HG02642 (cell line): ENCODE data around the gene UBTD2.
"Not testable (repeated sequence)": the region's sequence is repeated elsewhere in the genome, so short reads cannot be mapped to it uniquely, and the experiment has no call there.

Experiments used
- ATAC-seq: cut with Tn5 transposase; IDR thresholded peaks from one replicate; pipeline ENCODE4 v1.9.1; 2021; ENCODE audit warnings: mild to moderate bottlenecking; ENCODE audit not compliant: unreplicated experiment, poor library complexity

The UBTD2 gene, protein sequence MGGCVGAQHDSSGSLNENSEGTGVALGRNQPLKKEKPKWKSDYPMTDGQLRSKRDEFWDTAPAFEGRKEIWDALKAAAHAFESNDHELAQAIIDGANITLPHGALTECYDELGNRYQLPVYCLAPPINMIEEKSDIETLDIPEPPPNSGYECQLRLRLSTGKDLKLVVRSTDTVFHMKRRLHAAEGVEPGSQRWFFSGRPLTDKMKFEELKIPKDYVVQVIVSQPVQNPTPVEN

DNA sequence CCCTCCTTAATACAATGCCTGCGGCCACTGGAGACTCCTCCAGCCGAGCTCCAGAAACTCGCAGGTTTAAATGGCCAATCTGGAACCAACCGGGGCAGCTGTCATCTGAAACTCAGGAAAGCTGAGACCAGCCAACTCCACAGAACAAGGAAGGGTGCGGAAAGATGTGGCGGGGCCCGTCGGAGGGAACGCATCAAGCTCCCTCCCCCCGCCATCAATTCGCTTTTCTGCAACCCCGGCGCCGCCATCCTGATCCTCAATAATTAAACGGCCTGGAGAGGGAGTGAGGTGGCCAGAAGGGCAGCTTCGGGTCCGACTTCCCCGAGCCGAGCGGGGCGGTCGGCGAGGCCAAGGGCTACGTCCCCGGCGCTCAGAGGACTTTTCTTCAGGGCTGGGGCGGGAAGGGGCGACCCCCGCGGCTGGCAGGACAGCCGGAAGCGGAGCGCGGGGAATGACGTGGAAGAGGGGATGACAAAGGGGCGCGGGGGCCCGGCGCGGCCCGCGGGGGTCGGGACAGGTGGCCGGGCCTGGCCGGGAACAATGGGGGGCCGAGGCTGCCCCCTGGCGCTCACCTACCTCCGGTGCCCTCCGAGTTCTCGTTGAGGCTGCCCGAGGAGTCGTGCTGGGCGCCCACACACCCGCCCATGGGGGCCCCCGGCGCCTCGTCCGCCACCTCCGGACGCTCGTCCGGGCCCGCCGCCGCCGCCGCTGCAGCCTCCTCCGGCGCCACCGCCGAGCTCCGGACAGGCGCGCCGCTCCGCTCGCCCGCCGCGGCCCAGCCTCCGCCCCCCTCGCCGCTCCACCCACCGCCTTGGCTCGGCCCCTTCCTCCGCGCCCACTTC, at the start of gene UBTD2:
UBTD2 (minus strand) TSS at position 745 of the 842 bp plus-strand sequence; CDS start at position 646, 99 bp downstream.
- ATAC-seq, result peak; percentile 90

DNA sequence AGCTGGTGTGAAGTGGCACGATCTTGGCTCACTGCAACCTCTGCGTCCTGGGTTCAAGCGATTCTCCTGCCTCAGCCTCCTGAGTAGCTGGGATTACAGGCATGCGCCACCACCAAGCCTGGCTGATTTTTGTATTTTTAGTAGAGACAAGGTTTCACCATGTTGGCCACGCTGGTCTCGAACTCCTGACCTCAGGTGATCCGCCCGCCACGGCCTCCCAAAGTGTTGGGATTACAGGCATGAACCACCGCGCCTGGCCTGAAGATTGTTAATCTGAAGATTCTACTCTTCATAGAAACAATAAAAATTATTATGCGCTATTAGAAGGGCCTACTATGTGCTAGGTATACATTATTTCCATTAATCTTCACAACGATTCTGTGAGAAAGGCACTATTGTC, 43.3 kb upstream of the UBTD2 start:
- not testable (repeated sequence) for ATAC-seq

DNA sequence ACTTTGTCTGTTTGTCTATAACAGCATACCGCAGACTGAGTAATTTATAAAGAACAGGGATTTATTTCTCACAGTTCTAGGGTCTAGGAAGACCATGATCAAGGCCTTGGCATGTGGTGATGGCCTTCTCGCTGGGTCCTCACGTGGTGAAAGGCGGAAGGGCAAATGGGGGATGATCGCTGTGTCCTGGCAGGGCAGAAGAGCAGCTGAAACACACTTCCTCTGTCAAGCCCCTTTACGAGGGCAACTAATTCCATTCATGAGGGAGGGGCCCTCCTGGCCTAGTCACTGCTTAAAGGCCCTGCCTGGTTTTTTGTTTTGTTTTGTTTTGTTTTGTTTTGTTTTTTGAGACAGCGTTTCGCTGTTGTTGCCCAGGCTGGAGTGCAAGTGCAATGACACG, 41.9 kb upstream of the UBTD2 start:
- ATAC-seq, result no peak

DNA sequence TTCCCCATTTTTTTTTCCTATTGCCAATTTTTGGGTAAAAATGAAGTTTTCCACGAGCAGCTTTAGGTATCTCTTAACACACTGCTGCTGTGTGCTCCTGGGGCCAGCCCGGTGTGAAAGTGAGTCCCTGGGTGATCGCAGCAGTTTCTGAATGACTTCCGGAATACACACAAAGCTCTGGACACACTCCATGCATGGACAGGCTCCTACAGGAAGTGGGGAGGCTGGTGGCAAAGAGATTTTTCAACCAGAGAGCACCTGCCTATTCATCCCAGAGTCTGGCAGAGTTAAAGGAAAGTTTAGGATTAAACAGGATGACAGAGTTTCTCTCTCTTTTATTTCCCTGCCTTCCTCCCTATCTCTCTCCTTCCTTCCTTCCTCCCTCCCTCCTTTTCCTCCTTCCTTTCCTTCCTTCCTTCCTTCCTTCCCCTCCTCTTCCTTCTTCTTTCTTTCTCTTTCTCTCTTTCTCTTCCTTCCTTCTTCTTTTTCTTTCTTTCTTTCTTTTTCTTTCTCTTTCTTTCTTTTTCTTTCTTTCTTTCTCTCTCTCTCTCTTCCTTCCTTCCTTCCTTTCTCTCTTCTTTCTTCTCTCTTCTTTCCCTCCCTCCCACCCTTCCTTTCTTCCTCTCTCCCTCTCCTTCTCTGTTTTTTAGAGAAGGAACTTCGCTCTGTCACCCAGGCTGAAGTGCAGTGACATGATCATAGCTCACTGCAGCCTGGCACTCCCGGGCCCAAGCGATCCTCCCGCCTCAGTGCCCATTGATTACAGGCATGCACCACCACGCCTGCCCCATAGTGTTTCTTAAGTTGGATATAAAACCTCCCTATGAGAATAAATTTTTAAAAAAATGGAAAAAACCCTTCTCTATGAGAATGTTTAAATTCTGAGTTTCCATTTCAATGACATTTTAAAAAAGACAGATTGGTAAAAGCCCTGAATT, 38.7 kb upstream of the UBTD2 start:
- ATAC-seq, result peak; percentile 61

DNA sequence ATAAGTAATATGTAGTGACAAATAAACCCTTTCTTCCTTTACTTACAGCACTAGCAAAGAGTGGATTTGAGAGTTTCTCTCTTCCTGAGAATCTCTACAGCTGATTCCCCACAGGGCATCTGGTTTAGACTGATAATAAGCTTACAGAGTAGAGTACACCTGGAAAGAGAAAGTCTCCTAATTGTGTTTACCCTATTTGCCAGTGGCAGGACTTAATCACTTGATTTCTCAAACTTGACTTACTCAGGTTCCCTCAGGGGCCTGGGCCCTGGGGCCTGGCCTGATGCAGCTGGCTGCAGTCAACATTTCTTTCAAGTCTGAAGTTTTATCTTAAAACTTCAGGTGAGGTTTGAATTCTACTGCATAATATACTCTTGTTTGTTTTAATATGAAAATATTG, 38.0 kb upstream of the UBTD2 start:
- no peak for ATAC-seq

DNA sequence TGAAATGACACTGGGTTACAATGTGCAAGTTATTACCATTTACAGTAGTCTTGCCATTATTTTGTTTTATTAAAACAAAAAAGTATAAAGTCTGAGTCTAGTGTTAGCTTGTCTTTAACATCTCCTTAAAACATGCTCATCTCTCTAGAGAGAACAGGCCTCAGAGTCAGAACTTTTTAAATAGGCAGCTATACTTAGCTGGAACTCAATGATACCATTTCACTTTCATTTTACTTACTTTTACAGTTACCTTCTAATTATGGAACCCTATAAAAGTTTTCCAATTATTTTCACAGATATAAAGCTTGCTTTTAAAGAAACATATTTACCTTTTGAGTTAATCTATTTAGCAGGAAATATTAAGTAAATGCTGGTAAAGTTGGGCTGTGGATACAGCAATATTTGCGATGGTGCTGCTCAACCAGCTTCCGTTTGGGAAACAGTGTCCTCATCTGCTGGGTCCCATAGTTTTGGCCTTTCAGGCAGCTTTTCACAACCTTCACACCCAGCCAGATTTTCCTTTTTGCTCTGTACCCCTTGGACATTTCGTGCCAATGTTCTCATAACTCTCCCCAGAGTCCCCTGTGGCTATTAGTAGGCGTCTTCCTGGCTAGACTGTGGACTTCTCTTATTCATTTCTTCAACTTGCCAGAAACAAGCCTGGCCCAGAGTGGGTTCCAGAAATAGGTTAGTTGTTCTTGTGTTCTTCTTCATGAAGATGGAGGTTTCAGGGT, 36.3 kb upstream of the UBTD2 start:
- no peak for ATAC-seq

DNA sequence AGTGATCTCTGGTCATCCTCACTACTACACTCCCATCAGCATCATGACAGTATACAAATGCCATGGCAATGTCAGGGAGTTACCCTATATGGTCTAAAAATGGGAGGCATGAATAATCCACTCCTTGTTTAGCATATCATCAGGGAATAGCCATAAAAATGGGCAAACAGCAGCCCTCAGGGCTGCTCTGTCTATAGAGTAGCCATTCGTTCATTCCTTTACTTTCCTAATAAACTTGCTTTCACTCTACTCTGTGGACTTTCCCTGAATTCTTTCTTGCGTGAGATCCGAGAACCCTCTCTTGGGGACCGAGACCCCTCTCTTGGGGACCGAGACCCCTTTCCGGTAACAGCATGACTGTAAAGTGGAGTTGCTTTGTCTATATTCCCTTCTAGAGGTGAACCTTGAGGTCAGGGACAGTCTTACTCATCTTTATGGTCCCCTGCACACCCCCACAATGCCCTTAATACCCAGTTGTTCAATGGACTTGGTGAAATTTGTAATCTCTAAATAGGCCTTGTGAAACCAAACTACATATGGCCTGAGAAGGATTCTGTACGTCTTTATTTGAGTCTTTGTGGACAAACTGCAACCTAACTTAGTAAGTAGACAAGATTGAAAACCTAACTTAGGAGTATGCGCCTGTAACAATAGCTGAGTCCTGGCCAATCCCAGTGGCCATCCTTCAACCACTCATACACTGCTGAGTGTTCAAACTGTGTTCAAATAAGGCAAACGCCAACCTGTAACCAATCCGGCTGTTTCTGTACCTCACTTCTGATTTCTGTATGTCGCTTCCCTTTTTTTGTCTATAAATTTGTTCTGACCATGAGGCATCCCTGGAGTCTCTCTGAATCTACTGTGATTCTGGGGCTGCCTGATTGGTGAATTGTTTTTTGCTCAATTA, 32.3 kb upstream of the UBTD2 start:
- ATAC-seq, result peak; percentile 64

DNA sequence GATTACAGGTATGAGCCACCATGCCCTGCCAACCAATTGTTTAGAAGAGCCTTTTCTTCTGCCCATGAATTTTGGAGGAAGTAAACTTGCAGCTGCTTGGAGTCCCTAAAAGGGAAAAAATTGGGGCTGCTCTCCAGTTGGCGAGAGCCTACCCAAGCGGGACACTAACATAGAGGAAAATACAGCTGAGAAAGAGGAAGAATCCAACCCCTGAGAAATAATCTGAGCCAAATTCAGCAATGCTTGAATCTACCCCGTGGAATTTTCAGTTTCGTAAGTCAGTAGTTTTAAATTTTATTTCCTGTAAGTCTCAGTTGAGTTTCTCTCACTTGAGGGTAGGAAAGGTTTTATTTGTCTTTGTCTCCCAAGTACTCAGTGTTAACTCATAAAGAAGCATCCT, 30.4 kb upstream of the UBTD2 start:
- no peak for ATAC-seq

DNA sequence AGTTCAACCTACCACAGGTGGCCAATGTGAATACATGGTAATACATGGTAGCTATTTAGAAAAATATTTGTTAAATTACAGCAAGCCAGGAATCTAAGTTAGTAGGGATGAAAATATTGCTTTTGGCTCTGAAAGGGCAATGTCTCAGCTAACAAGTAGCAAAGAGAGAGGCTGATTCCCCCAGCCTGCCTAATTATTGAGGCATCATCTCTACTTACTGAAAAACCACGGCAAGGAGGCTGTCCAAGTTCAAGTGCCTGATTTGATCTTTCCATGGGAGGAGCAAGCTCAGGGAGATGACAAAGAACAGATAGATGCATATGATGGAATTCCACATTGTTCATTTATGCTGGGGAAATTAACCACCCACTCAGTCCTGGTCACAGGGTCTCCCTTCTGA, 28.7 kb upstream of the UBTD2 start:
- ATAC-seq, result no peak

DNA sequence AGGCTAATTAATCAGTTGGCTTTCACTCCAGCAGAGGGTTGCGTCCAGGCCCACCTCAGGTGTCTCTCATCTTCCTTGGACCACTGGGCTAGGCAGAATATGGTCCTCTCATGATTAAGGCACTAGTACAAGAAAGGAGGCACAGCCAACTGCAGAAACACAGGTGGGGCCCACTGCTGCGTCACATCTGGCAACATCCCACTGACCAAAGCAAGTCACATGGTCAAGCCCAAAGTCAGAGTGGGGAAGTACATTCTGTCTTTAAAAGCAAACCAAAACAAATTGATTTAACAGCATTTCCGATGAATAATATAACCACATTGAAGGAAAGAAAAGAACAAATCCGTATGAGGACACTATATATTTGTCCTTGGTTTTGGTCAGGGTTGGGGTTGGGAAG, 28.0 kb upstream of the UBTD2 start:
- ATAC-seq, result no peak

DNA sequence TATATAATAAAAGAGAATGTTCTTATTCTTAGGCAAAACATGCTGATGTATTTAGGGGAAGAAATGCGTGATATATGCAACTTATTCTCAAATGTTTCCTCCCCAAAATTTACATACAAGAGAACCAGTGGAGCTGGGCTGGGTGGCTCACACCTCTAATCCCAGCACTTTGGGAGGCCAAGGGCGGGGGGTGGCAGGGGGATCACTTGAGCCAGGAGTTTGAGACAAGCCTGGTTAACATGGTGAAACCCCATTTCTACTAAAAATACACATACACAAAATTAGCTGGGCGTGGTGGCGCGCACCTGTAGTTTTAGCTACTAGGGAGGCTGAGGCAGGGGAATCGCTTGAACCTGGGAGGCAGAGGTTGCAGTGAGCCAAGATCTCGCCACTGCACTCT, 27.5 kb upstream of the UBTD2 start:
- ATAC-seq, result no peak

DNA sequence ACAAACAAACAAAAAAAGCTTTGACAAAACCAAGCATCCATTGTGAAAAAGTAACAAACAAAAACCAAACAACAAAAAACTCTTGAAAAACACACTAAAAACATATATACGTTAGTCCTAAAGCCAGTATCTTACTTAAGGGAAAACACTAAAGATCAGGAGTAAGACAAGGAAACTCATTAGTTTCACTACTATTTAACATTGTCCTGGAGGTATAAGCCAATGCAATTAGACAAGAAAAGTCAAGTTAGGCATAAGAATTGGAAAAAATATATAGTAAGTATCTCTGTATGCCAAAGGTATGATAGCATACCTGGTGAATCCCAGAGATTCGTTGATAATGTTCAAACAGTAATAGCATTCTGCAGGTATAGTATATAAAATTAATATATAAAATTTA, 21.8 kb upstream of the UBTD2 start:
- ATAC-seq, result no peak

DNA sequence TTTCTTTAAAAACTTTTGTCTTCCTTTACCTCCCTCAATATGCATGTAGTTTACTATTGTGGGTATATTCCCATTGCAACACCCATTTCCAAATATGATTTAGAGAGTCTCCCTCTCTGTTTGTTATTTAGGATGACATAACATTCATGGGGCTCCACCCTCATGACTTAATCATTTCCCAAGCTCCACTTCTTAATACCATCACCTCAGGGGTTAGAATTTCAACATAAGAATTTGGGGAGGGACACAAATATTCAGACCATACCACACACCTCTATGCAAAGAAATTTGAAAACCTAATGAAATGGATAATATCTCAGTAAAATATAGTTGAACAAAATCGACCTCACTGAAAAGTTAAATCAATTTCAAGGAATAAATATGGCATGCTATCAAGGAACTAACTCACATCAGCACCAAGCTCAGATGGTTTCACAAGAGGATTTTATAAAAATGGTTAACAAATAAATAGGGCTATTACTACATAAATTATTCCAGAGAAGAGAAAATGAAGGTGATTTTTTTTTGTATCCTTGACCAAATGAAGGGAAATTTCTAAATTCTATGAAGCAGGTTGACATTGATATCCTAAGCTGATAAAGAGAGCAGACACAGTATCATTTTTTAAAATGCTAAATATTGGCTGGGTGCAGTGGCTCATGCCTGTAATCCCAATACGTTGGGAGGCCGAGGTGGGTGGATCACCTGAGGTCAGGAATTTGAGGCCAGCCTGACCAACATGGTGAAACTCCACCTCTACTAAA, 20.2 kb upstream of the UBTD2 start:
- no peak for ATAC-seq

DNA sequence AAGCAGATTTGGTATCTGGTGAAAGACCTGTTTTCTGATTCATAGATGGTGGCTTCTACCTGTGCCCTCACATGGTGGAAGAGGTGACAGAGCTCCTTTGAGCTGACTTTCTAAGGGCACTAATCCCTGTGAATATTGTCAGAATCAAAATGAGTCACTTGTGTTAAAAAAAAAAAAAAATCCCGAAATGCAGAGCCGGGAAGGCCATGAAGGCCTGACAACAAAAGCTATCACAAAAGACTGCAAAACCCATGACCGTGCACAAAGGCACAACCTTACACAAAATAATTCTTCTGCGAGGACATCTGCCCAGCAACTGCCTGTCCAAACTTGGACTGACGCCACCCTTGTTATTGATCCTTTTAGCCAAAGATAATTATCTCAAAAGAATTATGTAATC, 19.6 kb upstream of the UBTD2 start:
- no peak for ATAC-seq

DNA sequence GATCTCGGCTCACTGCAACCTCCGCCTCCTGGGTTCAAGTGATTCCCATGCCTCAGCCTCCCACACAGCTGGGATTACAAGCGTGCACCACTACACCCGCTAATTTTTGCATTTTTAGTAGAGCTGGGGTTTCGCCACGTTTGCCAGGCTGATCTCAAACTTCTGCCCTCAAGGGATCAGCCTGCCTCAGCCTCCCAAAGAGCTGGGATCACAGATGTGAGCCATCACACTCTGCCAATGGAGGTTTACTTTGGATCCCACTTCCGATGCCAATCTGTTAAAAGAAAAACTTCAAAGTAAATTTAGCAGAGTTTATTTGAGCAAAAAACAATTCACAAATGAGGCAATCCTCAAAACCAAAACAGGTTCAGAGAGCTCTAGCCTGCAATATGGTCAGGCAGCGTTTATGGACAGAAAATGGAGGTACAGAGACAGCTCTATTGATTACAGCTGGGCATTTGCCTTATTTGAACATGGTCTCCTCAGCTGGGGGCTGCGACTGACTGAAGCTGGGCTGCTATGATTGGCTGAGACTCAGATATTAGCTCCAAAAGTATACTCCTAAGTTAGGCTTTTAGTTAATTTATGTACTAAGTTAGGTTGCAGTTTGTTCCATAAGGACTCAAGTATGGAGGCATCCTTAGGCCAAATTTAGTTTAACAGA, 18.6 kb upstream of the UBTD2 start:
- no peak for ATAC-seq

DNA sequence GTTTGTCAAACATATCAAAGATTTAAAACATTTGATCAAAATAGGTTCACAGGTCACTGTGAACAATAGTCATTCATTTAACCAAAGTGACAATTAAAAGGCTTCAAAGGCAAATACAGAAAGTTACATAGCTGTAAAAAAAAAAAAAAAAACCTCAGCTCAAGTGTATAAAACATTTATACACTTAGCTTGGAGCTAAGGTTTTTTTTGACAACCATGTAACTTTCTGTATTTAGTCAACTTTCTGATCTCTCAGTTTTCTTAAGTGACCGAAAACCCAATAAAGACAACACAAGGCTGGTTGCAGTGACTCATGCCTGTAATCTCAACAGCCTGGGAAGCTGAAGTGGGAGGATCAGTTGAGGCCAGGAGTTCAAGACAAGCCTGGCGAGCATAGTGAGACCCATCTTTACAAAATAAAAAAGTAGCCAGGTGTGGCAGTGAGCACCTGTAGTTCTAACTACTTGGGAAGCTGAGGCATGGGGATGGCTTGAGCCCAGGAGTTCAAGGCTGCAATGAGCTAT, 16.4 kb upstream of the UBTD2 start:
- no peak for ATAC-seq

DNA sequence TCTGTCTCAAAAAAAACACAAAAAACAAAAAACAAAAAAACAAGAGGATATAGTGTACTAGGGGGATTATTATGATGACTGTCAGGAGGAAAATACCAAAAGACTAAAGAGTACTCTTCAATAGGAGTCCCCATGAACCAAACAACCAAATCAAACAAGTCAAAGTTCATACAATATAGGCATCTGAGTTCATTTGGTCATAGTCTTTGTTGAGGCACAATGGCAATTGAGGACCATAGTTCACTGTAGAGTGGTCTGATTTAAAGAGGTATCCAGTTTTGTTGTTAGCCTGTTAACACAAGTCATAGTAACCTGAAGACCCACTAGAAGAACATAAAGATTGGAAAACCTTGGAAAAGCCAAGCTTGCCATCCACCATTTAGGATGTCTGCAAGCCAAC, 11.3 kb upstream of the UBTD2 start:
- ATAC-seq, result no peak
